ENCODE measurements around the gene ADARB2. TPM values are rescaled to one million over a fixed set of nuclear protein-coding genes. Genes with fewer than 3 reads are reported as not detected.

ADARB2 gene
- polyA plus RNA-seq, 1 of the 3 experiments (the other 2 are of a cell fraction): not detected

DNA sequence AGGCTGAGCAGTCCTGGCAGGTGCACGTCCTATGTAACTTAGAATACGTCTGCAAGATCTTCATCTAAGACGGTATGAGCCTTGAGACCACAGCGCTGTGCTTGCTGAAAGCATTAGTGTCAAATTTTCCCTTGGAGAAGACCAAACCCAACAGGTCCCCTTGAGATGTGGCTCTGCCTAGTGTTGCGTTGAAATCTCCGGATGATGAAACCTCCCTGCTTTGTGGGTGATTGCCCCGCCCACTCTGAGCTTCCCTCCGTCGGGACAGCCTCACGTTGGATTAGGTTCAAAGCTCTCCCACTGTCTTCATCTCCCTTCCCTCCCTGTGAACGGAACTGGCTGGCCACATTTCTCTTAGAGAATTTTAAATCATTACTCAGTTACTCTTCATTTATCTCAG is 102.0 kb downstream of the ADARB2 start:
- H3K9me2 ChIP-seq: no peaks in the 10 kb centered on the region
- no peaks in the 10 kb centered on the region for H3F3A ChIP-seq (replicated peaks; ENCODE audit: insufficient read depth)
- no peak overlapping the region for H3K9ac ChIP-seq
- no peak overlapping the region for H3K4me3 ChIP-seq (ENCODE audit: low read depth in 2 of 2, low read length in 1 of 2)
- POLR2A ChIA-PET: no interaction called here
- no peak overlapping the region for H3K27ac ChIP-seq (ENCODE audit: low read depth in 2 of 2, low read length in 1 of 2)
- CTCF ChIA-PET: no interaction called here
- no peaks in the 10 kb centered on the region for H3K27me3 ChIP-seq (ENCODE audit: insufficient read depth)
- H3K79me2 ChIP-seq (ENCODE audit: insufficient read depth): no peaks in the 10 kb centered on the region
- H2AFZ ChIP-seq (ENCODE audit: low read depth): no peak overlapping the region
- TF ChIP-seq FOXJ3 (CRISPR knock-in tag; IDR thresholded peaks at IDR 0.05) (no peak), RAD21 (IDR thresholded peaks at IDR 0.05; ENCODE audit: low read length) (no peak), SMC3 (IDR thresholded peaks at IDR 0.05; ENCODE audit: low read depth, low read length) (no peak), MXI1 (IDR thresholded peaks at IDR 0.05; ENCODE audit: low read depth, low read length) (no peak), FOXM1 (IDR thresholded peaks at IDR 0.05; ENCODE audit: low read depth) (no peak), FOSL2 (IDR thresholded peaks at IDR 0.05; ENCODE audit: borderline replicate concordance, low read depth) (no peak), RFX5 (IDR thresholded peaks at IDR 0.05; ENCODE audit: low read length) (no peak), GATA2 (CRISPR knock-in tag; IDR thresholded peaks at IDR 0.05) (no peak), REST (IDR thresholded peaks at IDR 0.05; ENCODE audit: low read depth, low read length) (no peak), YY1 (IDR thresholded peaks at IDR 0.05; ENCODE audit: low read depth) (no peak), SIN3A (IDR thresholded peaks at IDR 0.05; ENCODE audit: borderline replicate concordance, low read depth, low read length) (no peak), USF1 (IDR thresholded peaks at IDR 0.05; ENCODE audit: borderline replicate concordance, low read depth) (no peak)
- TF ChIP-seq, protein P1, sequence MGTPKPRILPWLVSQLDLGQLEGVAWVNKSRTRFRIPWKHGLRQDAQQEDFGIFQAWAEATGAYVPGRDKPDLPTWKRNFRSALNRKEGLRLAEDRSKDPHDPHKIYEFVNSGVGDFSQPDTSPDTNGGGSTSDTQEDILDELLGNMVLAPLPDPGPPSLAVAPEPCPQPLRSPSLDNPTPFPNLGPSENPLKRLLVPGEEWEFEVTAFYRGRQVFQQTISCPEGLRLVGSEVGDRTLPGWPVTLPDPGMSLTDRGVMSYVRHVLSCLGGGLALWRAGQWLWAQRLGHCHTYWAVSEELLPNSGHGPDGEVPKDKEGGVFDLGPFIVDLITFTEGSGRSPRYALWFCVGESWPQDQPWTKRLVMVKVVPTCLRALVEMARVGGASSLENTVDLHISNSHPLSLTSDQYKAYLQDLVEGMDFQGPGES (IDR thresholded peaks at IDR 0.05; ENCODE audit: low read depth, low read length): no peak
- TF ChIP-seq, protein P2, sequence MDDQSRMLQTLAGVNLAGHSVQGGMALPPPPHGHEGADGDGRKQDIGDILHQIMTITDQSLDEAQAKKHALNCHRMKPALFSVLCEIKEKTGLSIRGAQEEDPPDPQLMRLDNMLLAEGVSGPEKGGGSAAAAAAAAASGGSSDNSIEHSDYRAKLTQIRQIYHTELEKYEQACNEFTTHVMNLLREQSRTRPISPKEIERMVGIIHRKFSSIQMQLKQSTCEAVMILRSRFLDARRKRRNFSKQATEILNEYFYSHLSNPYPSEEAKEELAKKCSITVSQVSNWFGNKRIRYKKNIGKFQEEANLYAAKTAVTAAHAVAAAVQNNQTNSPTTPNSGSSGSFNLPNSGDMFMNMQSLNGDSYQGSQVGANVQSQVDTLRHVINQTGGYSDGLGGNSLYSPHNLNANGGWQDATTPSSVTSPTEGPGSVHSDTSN (IDR thresholded peaks at IDR 0.05): no peak
- DNase-seq: no peak
- H4K20me1 ChIP-seq (ENCODE audit: insufficient read depth): no peaks in the 10 kb centered on the region
- no peaks in the 10 kb centered on the region for H3K9me3 ChIP-seq
- WGBS (ENCODE audit: low lambda C conversion rate): 51% methylated on average over 11 of the region's 11 CpGs
- no peak overlapping the region for H3K4me2 ChIP-seq
- no peaks in the 10 kb centered on the region for H3K36me3 ChIP-seq (replicated peaks in 1 of 2; ENCODE audit: control insufficient read depth in 1 of 2, insufficient read depth in 2 of 2, low read length in 1 of 2)
- H3K4me1 ChIP-seq (ENCODE audit: control insufficient read depth in 1 of 2, insufficient read depth in 2 of 2, low read depth in 1 of 2, low read length in 1 of 2): peaks cover 0 to 4% of the 10 kb centered on the region in 2 experiments; a peak in 1 of 4 replicates
